Type B pancreatic cell (in vitro differentiated cells): Measurements from ENCODE around the gene HEXIM1. TPM values are rescaled to one million over a fixed set of nuclear protein-coding genes. Genes with fewer than 3 reads are reported as not detected.

Experiments used
- DNase-seq: peaks from one replicate; pipeline ENCODE4 v3.0.0; 2021; ENCODE audit warnings: mixed read lengths; ENCODE audit not compliant: unreplicated experiment; ENCODE audit errors: extremely low spot score
- H3K27ac Mint-ChIP-seq: 2 replicates; pipeline ENCODE4 v1.8.0; 2021; ENCODE audit warnings: mild to moderate bottlenecking, mixed read lengths
- H3K27me3 Mint-ChIP-seq: 2 replicates; pipeline ENCODE4 v1.8.0; 2021; ENCODE audit warnings: mixed read lengths
- H3K36me3 Mint-ChIP-seq: 2 replicates; pipeline ENCODE4 v1.8.0; 2021; ENCODE audit warnings: mixed read lengths
- H3K4me1 Mint-ChIP-seq: one replicate; pipeline ENCODE4 v1.8.0; 2021; ENCODE audit warnings: mixed read lengths; ENCODE audit not compliant: unreplicated experiment
- H3K4me3 Mint-ChIP-seq: 2 replicates; pipeline ENCODE4 v1.8.0; 2021; ENCODE audit warnings: mild to moderate bottlenecking, mixed read lengths
- H3K9me3 Mint-ChIP-seq: 2 replicates; pipeline ENCODE4 v1.8.0; 2021; ENCODE audit warnings: mixed read lengths
- CTCF ChIP-seq: fragments of 200-600 bp; sonication (generic); conservative IDR thresholded peaks from 2 replicates; pipeline ENCODE4 v1.5.0; 2021; ENCODE audit warnings: antibody characterized with exemption, mild to moderate bottlenecking
- total RNA-seq: library from RNA; stranded (reverse); gene quantifications from 2 replicates; pipeline ENCODE4 v1.2.1, GENCODE V29; 2021; ENCODE audit warnings: low replicate concordance

HEXIM1 gene
- total RNA-seq, 1 donor from 2014 or later = 27.5 TPM

GRCh38 chr17:45155483-45155882, 7.2 kb downstream of the HEXIM1 start:
- H3K9me3 Mint-ChIP-seq = no peaks in the 10 kb centered on the region
- peak overlapping the region; percentile 83 for H3K27ac Mint-ChIP-seq
- H3K27me3 Mint-ChIP-seq = no peaks in the 10 kb centered on the region
- H3K36me3 Mint-ChIP-seq = peaks cover 9% of the 10 kb centered on the region
- no peak for TF ChIP-seq CTCF
- H3K4me1 Mint-ChIP-seq = peaks cover 36% of the 10 kb centered on the region
- H3K4me3 Mint-ChIP-seq = peak overlapping the region; percentile 74
- no peak for DNase-seq

GRCh38 chr17:45156242-45156641, 8.0 kb downstream of the HEXIM1 start:
- Mint-ChIP-seq H3K27ac (peak overlapping the region; percentile 83), H3K4me3 (peak overlapping the region; percentile 44), H3K9me3 (no peaks in the 10 kb centered on the region), H3K4me1 (peaks cover 31% of the 10 kb centered on the region), H3K27me3 (no peaks in the 10 kb centered on the region), H3K36me3 (peaks cover 9% of the 10 kb centered on the region)
- DNase-seq = no peak
- no peak for TF ChIP-seq CTCF

GRCh38 chr17:45160447-45161287, 12.4 kb downstream of the HEXIM1 start:
- no peaks in the 10 kb centered on the region for H3K9me3 Mint-ChIP-seq
- peak; percentile 47 for TF ChIP-seq CTCF
- DNase-seq = peak; percentile 87
- peaks cover 20% of the 10 kb centered on the region for H3K36me3 Mint-ChIP-seq
- peaks cover 26% of the 10 kb centered on the region for H3K4me1 Mint-ChIP-seq
- peak overlapping the region; percentile 99 for H3K27ac Mint-ChIP-seq
- H3K27me3 Mint-ChIP-seq = no peaks in the 10 kb centered on the region
- peak overlapping the region; percentile 95 for H3K4me3 Mint-ChIP-seq

GRCh38 chr17:45161288-45162024, 13.2 kb downstream of the HEXIM1 start, which contains the start of gene HEXIM2:
HEXIM2 (plus strand) TSS chr17:45161875; CDS start chr17:45162794, 919 bp downstream.
- Mint-ChIP-seq H3K27me3 (no peaks in the 10 kb centered on the region), H3K9me3 (no peaks in the 10 kb centered on the region), H3K27ac (peak within 1 kb of the TSS; percentile 99), H3K4me1 (peaks cover 20% of the 10 kb centered on the region), H3K36me3 (peaks cover 19% of the 10 kb centered on the region), H3K4me3 (peak within 1 kb of the TSS; percentile 95)
- DNase-seq = peak; percentile 97
- no peak for TF ChIP-seq CTCF

GRCh38 chr17:45162025-45162687, 13.9 kb downstream of the HEXIM1 start:
- Mint-ChIP-seq H3K4me1 (peaks cover 20% of the 10 kb centered on the region), H3K27me3 (no peaks in the 10 kb centered on the region), H3K36me3 (peaks cover 20% of the 10 kb centered on the region), H3K4me3 (peak overlapping the region; percentile 95), H3K27ac (peak overlapping the region; percentile 99), H3K9me3 (no peaks in the 10 kb centered on the region)
- no peak for DNase-seq
- no peak for TF ChIP-seq CTCF
